K562 (cell line): ENCODE measurements around the gene SCLY. TPM values are rescaled to one million over a fixed set of nuclear protein-coding genes. Genes with fewer than 3 reads are reported as not detected.
"Not testable (repeated sequence)": the region's sequence is repeated elsewhere in the genome, so short reads cannot be mapped to it uniquely, and the experiment has no call there.

Experiments used
- ATAC-seq: fragments of 200-7000 bp; cut with Tn5 transposase; 3 replicates; pipeline ENCODE4 v1.9.1; 2020; ENCODE audit warnings: moderate library complexity
- BruUV-seq: library from RNA; stranded (reverse); fragments of 400-500 nt; replicated peaks from 2 replicates; lab custom pipeline; 2021; lab: Mats Ljungman, UMichigan
- CTCF ChIA-PET: fragments of 300-600 bp; formaldehyde crosslinking; extraction: SDS; loops from one replicate; lab custom pipeline; 2021; ENCODE audit warnings: low intra/inter-chr PET ratio; lab: Yijun Ruan, JAX
- POLR2A ChIA-PET: fragments of 300-600, 350-650 bp; sonication (Branson Sonifier 250); formaldehyde crosslinking; extraction: SDS; loops from one replicate; lab custom pipeline; 2021; ENCODE audit warnings: antibody characterized with exemption, inconsistent platforms; lab: Yijun Ruan, JAX
- DNase-seq, 4 experiments: peaks; one replicate each; pipeline versions ENCODE4 v3.0.0 to v3.0.0-alpha.2; 2011 to 2018; ENCODE audit warnings: low spot score in 3 of 4, mixed read lengths in 3 of 4; ENCODE audit errors: extremely low read depth in 1 of 4
- FAIRE-seq: peaks from 2 replicates; lab custom pipeline; 2011; peaks lifted over from hg19 to GRCh38; lab: Jason Lieb, UNC
- H2AFZ ChIP-seq: 2 replicates; pipeline ENCODE4 v1.6.0; 2011; ENCODE audit warnings: low read depth, low read length, control low read depth, inconsistent platforms
- H3K27ac ChIP-seq: fragments of 200-600 bp; 3 replicates; pipeline ENCODE4 v1.8.0; 2011; ENCODE audit warnings: low read depth, mild to moderate bottlenecking, control low read depth, inconsistent platforms, low read length, moderate library complexity, mixed read lengths; ENCODE audit errors: extremely low read depth
- H3K27me3 ChIP-seq, 2 experiments: fragments of 300-600 bp in 1 of 2; 2 replicates in 1 of 2; 3 replicates in 1 of 2; pipeline versions ENCODE4 v1.6.0 to v1.8.0; 2011; ENCODE audit warnings: inconsistent platforms in 2 of 2, low read length in 2 of 2, mild to moderate bottlenecking in 1 of 2, mixed read lengths in 1 of 2, moderate library complexity in 1 of 2; ENCODE audit not compliant: control insufficient read depth in 2 of 2, insufficient read depth in 2 of 2
- H3K36me3 ChIP-seq: fragments of 300-600 bp; 3 replicates; pipeline ENCODE4 v1.8.0; 2011; ENCODE audit warnings: mild to moderate bottlenecking, low read length, inconsistent platforms; ENCODE audit not compliant: control insufficient read depth, insufficient read depth
- H3K4me1 ChIP-seq, 2 experiments: fragments of 200-600 bp in 1 of 2; replicated peaks in 1 of 2; 2 replicates in 1 of 2; 3 replicates in 1 of 2; pipeline versions ENCODE4 v1.5.1 to v1.8.0; 2011; ENCODE audit warnings: inconsistent platforms in 2 of 2, low read length in 2 of 2, mild to moderate bottlenecking in 1 of 2, mixed read lengths in 1 of 2, moderate library complexity in 1 of 2; ENCODE audit not compliant: control insufficient read depth in 2 of 2, insufficient read depth in 2 of 2
- H3K4me2 ChIP-seq: 2 replicates; pipeline ENCODE4 v1.6.1; 2011; ENCODE audit warnings: low read length, control low read depth, inconsistent platforms, mixed read lengths; ENCODE audit not compliant: insufficient read depth
- H3K4me3 ChIP-seq: fragments of 200-600 bp; sonication (generic), shearing (Covaris generic); 2 replicates; pipeline ENCODE4 v1.5.1; 2016; ENCODE audit warnings: control low read depth, inconsistent platforms
- H3K79me2 ChIP-seq: fragments of 200-600 bp; 3 replicates; pipeline ENCODE4 v1.8.0; 2011; ENCODE audit warnings: low read length, inconsistent platforms; ENCODE audit not compliant: control insufficient read depth, insufficient read depth
- H3K9ac ChIP-seq, 2 experiments: 2 replicates each; pipeline versions ENCODE4 v1.6.0 to v1.6.1; 2011; ENCODE audit warnings: low read depth in 2 of 2, low read length in 2 of 2, control low read depth in 1 of 2, inconsistent platforms in 1 of 2, mild to moderate bottlenecking in 1 of 2, mixed read lengths in 1 of 2; ENCODE audit not compliant: insufficient read depth in 1 of 2
- H3K9me1 ChIP-seq: one replicate; pipeline ENCODE4 v1.6.0; 2011; ENCODE audit warnings: inconsistent platforms, mild to moderate bottlenecking, low read length, moderate library complexity; ENCODE audit not compliant: control insufficient read depth, insufficient read depth
- H3K9me3 ChIP-seq: replicated peaks from 2 replicates; pipeline ENCODE4 v1.5.1; 2011; ENCODE audit warnings: low read depth, low read length, inconsistent platforms; ENCODE audit not compliant: control insufficient read depth, insufficient read depth
- H4K20me1 ChIP-seq: replicated peaks from 2 replicates; pipeline ENCODE4 v1.6.1; 2011; ENCODE audit warnings: low read length, inconsistent platforms, mixed read lengths; ENCODE audit not compliant: control insufficient read depth, insufficient read depth
- THRB ChIP-seq: fragments of 450-650 bp; formaldehyde crosslinking; conservative IDR thresholded peaks from 2 replicates; pipeline ENCODE4 v1.4.0; 2022; ENCODE audit warnings: mild to moderate bottlenecking, missing genetic modification characterization
- TRIM24 ChIP-seq, 2 experiments: fragments of 450-650 bp; IDR thresholded peaks; 2 replicates each; pipeline ENCODE4 v1.6.1; 2016
- USF2 ChIP-seq: sonication (generic); formaldehyde crosslinking; IDR thresholded peaks from 2 replicates; pipeline ENCODE4 v1.5.0; 2020; ENCODE audit warnings: missing genetic modification reagents
- WGBS: fragments of 100-300 bp; shearing (Covaris generic); methylation state at CpG from one replicate; pipeline ENCODE4 v1.1.6; 2016; ENCODE audit warnings: low coverage, mixed read lengths; ENCODE audit not compliant: insufficient coverage; ENCODE audit errors: missing lambda C conversion rate; 5-methylcytosine and 5-hydroxymethylcytosine counted together
- in situ Hi-C: fragments of 300-500 bp; cut with MboI; formaldehyde crosslinking; loops from 4 replicates; pipeline ENCODE4 v1.15.0; 2018; ENCODE audit warnings: inconsistent platforms, mixed read lengths
- intact Hi-C: fragments of 100-400 bp; cut with micrococcal nuclease; formaldehyde crosslinking; loops from 2 replicates; pipeline ENCODE4 v1.14.2; 2022
- polyA plus RNA-seq, 8 experiments: library from polyadenylated mRNA; depleted of rRNA in 4 of 8; stranded (reverse) in 5 of 8; unstranded in 3 of 8; fragments of >200 nt; fragmentation: Nextera tagmentation in 2 of 8; fragmentation: Illumina TruSeq in 1 of 8; extraction: Ambion mirVana in 2 of 8; extraction: Trizol in 1 of 8; gene quantifications; 2 replicates each; pipeline versions ENCODE4 v1.2.1 to v1.2.3, GENCODE V29; 2011 to 2014; ENCODE audit warnings: inconsistent platforms in 1 of 8, missing spikeins in 1 of 8
- total RNA-seq, 7 experiments: library from RNA; depleted of rRNA in 6 of 7; stranded (reverse); fragments of >200 nt in 6 of 7; fragmentation: Illumina TruSeq in 2 of 7; extraction: Trizol in 2 of 7; gene quantifications; 2 replicates each; pipeline versions ENCODE4 v1.2.1 to v1.2.3, GENCODE V29; 2011 to 2021; ENCODE audit warnings: low replicate concordance in 1 of 7
- TF ChIP-seq, protein P1 (sequence below): IDR thresholded peaks from 2 replicates; pipeline ENCODE4 v1.6.1; 2012; ENCODE audit warnings: low read depth, low read length, improper control_type of control experiment, borderline replicate concordance
- TF ChIP-seq, protein P2 (sequence below): sonication (generic); formaldehyde crosslinking; IDR thresholded peaks from 2 replicates; pipeline ENCODE4 v1.8.1; 2023; ENCODE audit warnings: mild to moderate bottlenecking, missing genetic modification reagents

Gene SCLY
- total and polyA plus RNA-seq, 9 of the 15 experiments (the other 6 are each of a cell fraction or from before 2014, with no cell fraction given): 2.6 to 32.2 (median 21.1) TPM

DNA sequence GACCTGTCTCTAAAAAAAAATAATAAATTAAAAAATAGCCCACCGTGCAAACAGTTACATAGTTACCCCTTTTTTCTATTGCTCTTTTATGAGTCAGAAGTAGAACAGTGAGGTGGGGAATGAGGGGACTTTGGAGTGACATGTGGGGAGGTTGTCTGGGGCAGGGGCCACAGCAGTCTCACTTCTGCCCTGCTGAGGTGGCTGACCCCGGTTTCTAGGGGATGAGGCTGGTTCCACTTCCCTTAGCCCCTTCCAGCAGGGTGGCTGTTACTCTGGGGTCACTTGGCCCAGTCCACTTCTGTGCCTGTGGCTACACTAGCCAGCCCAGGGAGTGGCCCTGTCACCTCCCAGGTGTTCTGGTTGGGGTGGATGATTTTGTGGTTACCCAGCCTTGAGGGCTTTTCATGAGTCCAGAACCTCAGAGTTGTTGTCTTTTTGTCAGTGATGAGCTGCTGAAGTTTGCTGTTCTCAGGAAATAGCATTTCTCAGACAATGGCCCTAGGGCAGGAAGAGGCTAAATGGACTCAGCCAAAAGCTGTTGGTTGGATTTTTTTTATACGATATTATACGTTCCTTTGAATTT, 28.0 kb upstream of the SCLY start (continued):
- TF ChIP-seq, protein P1, sequence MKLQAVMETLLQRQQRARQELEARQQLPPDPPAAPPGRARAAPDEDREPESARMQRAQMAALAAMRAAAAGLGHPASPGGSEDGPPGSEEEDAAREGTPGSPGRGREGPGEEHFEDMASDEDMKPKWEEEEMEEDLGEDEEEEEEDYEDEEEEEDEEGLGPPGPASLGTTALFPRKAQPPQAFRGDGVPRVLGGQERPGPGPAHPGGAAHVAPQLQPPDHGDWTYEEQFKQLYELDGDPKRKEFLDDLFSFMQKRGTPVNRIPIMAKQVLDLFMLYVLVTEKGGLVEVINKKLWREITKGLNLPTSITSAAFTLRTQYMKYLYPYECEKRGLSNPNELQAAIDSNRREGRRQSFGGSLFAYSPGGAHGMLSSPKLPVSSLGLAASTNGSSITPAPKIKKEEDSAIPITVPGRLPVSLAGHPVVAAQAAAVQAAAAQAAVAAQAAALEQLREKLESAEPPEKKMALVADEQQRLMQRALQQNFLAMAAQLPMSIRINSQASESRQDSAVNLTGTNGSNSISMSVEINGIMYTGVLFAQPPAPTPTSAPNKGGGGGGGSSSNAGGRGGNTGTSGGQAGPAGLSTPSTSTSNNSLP: no peak
- TF ChIP-seq TRIM24 (IDR thresholded peaks at IDR 0.05): no peak
- TF ChIP-seq THRB (CRISPR knock-in tag): no peak
- no peak for TF ChIP-seq USF2

DNA sequence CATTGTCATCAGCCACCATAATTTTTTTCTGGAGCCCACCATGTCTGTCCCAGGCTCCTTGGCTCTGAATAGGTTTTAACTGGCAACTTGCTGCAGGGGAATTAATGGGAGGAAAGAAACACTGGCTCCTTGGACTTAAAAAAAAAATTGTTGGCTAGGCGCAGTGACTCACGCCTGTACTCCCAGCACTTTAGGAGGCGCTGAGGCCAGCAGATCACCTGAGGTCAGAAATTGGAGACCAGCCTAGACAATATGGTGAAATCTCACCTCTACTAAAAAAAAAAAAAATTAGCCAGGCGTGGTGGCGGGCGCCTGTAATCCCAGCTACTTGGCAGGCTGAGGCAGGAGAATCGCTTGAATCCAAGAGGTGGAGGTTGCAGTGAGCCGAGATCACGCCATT, 26.8 kb upstream of the SCLY start:
- DNase-seq, in situ Hi-C loops, H3K27me3 ChIP-seq, H2AFZ ChIP-seq, H3K4me2 ChIP-seq, H3K9me3 ChIP-seq, H3K27ac ChIP-seq, ATAC-seq, H3K79me2 ChIP-seq, CTCF ChIA-PET, H3K9ac ChIP-seq, FAIRE-seq, H3K4me3 ChIP-seq, H3K4me1 ChIP-seq, H3K9me1 ChIP-seq, BruUV-seq, intact Hi-C loops, H4K20me1 ChIP-seq: not testable (repeated sequence)
- TF ChIP-seq, protein P2, sequence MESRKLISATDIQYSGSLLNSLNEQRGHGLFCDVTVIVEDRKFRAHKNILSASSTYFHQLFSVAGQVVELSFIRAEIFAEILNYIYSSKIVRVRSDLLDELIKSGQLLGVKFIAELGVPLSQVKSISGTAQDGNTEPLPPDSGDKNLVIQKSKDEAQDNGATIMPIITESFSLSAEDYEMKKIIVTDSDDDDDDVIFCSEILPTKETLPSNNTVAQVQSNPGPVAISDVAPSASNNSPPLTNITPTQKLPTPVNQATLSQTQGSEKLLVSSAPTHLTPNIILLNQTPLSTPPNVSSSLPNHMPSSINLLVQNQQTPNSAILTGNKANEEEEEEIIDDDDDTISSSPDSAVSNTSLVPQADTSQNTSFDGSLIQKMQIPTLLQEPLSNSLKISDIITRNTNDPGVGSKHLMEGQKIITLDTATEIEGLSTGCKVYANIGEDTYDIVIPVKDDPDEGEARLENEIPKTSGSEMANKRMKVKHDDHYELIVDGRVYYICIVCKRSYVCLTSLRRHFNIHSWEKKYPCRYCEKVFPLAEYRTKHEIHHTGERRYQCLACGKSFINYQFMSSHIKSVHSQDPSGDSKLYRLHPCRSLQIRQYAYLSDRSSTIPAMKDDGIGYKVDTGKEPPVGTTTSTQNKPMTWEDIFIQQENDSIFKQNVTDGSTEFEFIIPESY (CRISPR knock-in tag): peak; percentile 33; the same call in 1 of the 2 replicates
- POLR2A ChIA-PET: interaction anchor here (0.7 kb wide), 1 partner anchor 440 kb away, joined by 3 read pairs; no protein-coding TSS in a partner anchor
- 87% methylated on average over 3 of the region's 9 CpGs for WGBS
- peaks cover 57% of the 10 kb centered on the region; the same call in 2 of the 3 replicates for H3K36me3 ChIP-seq
